Mesenchymal stem cell (in vitro differentiated cells and primary cell): ENCODE results near the gene SASH1.
A peak's percentile ranks its signal among the peaks of the same experiment; 100 is the strongest.

Experiments used
- DNase-seq: peaks from one replicate; pipeline ENCODE4 v3.0.0-alpha.2; 2013
- H2AFZ ChIP-seq: one replicate; pipeline ENCODE4 v1.6.1; 2013; ENCODE audit warnings: low read depth, mild to moderate bottlenecking, control low read depth, inconsistent platforms, low read length, moderate library complexity
- H2AK5ac ChIP-seq: 2 replicates; pipeline ENCODE4 v1.6.1; 2013; ENCODE audit warnings: low read length, moderate library complexity, mild to moderate bottlenecking, inconsistent platforms; ENCODE audit not compliant: severe bottlenecking
- H2BK120ac ChIP-seq: one replicate; pipeline ENCODE4 v1.6.1; 2013; ENCODE audit warnings: low read depth, mild to moderate bottlenecking, inconsistent platforms, low read length, moderate library complexity
- H2BK12ac ChIP-seq, 2 experiments: one replicate each; pipeline ENCODE4 v1.6.1; 2013; ENCODE audit warnings: inconsistent platforms in 2 of 2, low read length in 2 of 2, mild to moderate bottlenecking in 2 of 2, moderate library complexity in 2 of 2, control low read depth in 1 of 2
- H2BK15ac ChIP-seq: one replicate; pipeline ENCODE4 v1.6.1; 2013; ENCODE audit warnings: mild to moderate bottlenecking, low read depth, inconsistent platforms; ENCODE audit not compliant: poor library complexity, severe bottlenecking
- H2BK5ac ChIP-seq: 2 replicates; pipeline ENCODE4 v1.6.1; 2013; ENCODE audit warnings: low read depth, mild to moderate bottlenecking, low read length, control low read depth, inconsistent platforms; ENCODE audit not compliant: poor library complexity, severe bottlenecking
- H3K14ac ChIP-seq, 2 experiments: one replicate each; pipeline ENCODE4 v1.6.1; 2013; ENCODE audit warnings: inconsistent platforms in 2 of 2, low read length in 2 of 2, control low read depth in 1 of 2, mild to moderate bottlenecking in 1 of 2, moderate library complexity in 1 of 2
- H3K18ac ChIP-seq, 2 experiments: one replicate each; pipeline ENCODE4 v1.6.1; 2013; ENCODE audit warnings: inconsistent platforms in 2 of 2, low read length in 2 of 2, control low read depth in 1 of 2, low read depth in 1 of 2, mild to moderate bottlenecking in 1 of 2
- H3K23ac ChIP-seq, 2 experiments: one replicate each; pipeline ENCODE4 v1.6.1; 2013; ENCODE audit warnings: inconsistent platforms in 2 of 2, low read length in 2 of 2, mild to moderate bottlenecking in 2 of 2, moderate library complexity in 2 of 2, control low read depth in 1 of 2
- H3K27ac ChIP-seq: 2 replicates; pipeline ENCODE4 v1.5.1; 2013; ENCODE audit warnings: mild to moderate bottlenecking, moderate library complexity, low read length, control low read depth, inconsistent platforms; ENCODE audit not compliant: poor library complexity, severe bottlenecking
- H3K27me3 ChIP-seq, 2 experiments: 2 replicates each; pipeline versions ENCODE4 v1.6.1 to v1.7.0; 2013; ENCODE audit warnings: low read length in 2 of 2, mild to moderate bottlenecking in 2 of 2, moderate library complexity in 2 of 2, control low read depth in 1 of 2, inconsistent platforms in 1 of 2; ENCODE audit not compliant: control insufficient read depth in 1 of 2, insufficient read depth in 1 of 2
- H3K36me3 ChIP-seq, 2 experiments: 2 replicates each; pipeline versions ENCODE4 v1.6.1 to v1.7.0; 2013; ENCODE audit warnings: low read length in 2 of 2, control low read depth in 1 of 2, inconsistent platforms in 1 of 2, low read depth in 1 of 2, mild to moderate bottlenecking in 1 of 2; ENCODE audit not compliant: insufficient read depth in 2 of 2, control insufficient read depth in 1 of 2
- H3K4ac ChIP-seq, 2 experiments: one replicate each; pipeline ENCODE4 v1.6.1; 2013; ENCODE audit warnings: inconsistent platforms in 2 of 2, low read length in 2 of 2, mild to moderate bottlenecking in 2 of 2, moderate library complexity in 2 of 2, control low read depth in 1 of 2, low read depth in 1 of 2
- H3K4me1 ChIP-seq: 2 replicates; pipeline ENCODE4 v1.6.1; 2013; ENCODE audit warnings: low read depth, low read length, control low read depth; ENCODE audit not compliant: control insufficient read depth, insufficient read depth
- H3K4me2 ChIP-seq: 2 replicates; pipeline ENCODE4 v1.6.1; 2013; ENCODE audit warnings: low read length, mild to moderate bottlenecking, inconsistent platforms; ENCODE audit not compliant: poor library complexity, severe bottlenecking
- H3K4me3 ChIP-seq, 2 experiments: 2 replicates each; pipeline versions ENCODE4 v1.5.1 to v1.7.0; 2013; ENCODE audit warnings: low read length in 2 of 2, mild to moderate bottlenecking in 2 of 2, control low read depth in 1 of 2, low read depth in 1 of 2; ENCODE audit not compliant: insufficient read depth in 1 of 2
- H3K79me1 ChIP-seq: replicated peaks from 2 replicates; pipeline ENCODE4 v1.6.1; 2013; ENCODE audit warnings: mild to moderate bottlenecking, control low read depth, low read length, inconsistent platforms; ENCODE audit not compliant: poor library complexity, severe bottlenecking
- H3K9ac ChIP-seq: 2 replicates; pipeline ENCODE4 v1.7.0; 2013; ENCODE audit warnings: mild to moderate bottlenecking, low read length, moderate library complexity
- H3K9me3 ChIP-seq: 2 replicates; pipeline ENCODE4 v1.7.0; 2013; ENCODE audit warnings: mild to moderate bottlenecking, low read length; ENCODE audit not compliant: control insufficient read depth
- H4K8ac ChIP-seq: one replicate; pipeline ENCODE4 v1.6.1; 2013; ENCODE audit warnings: inconsistent platforms, mild to moderate bottlenecking, low read length, moderate library complexity
- H4K91ac ChIP-seq: one replicate; pipeline ENCODE4 v1.6.1; 2013; ENCODE audit warnings: mild to moderate bottlenecking, low read length, inconsistent platforms
- WGBS: methylation state at CpG from one replicate; pipeline ENCODE4 v1.1.7; 2013; ENCODE audit warnings: mixed read lengths; 5-methylcytosine and 5-hydroxymethylcytosine counted together

The SASH1 gene

DNA sequence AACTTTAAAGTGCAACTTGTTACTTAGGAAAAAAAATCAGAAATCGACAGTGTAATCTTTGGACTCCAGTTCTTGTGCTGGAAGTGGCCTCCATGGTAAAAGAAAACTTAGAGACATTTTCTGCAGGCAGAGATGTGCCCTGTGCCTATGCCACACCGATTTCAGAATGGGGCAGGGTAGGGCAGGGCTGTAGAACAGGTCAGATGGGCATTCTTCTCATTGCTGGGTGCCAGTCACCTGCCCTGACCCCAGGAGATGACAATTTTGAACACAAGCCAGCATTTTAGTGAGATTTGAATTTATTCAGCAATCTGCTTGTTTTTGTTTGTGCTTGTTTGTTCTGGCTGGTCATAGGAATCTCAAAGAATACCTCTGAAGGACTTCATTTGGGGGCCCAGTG is 63.3 kb downstream of the SASH1 start:
- no peak overlapping the region for H4K8ac ChIP-seq
- H2AK5ac ChIP-seq = no peak overlapping the region
- H3K4me1 ChIP-seq = peaks cover 4% of the 10 kb centered on the region
- H2AFZ ChIP-seq = no peak overlapping the region
- H3K27me3 ChIP-seq = no peaks in the 10 kb centered on the region
- no peak overlapping the region for H3K23ac ChIP-seq
- H3K9ac ChIP-seq = peak overlapping the region; percentile 77
- H3K4ac ChIP-seq = no peak overlapping the region
- no peak overlapping the region for H3K14ac ChIP-seq
- H3K9me3 ChIP-seq = no peaks in the 10 kb centered on the region
- H3K18ac ChIP-seq = no peak overlapping the region
- no peak overlapping the region for H3K27ac ChIP-seq
- H4K91ac ChIP-seq = no peak overlapping the region
- no peak overlapping the region for H2BK5ac ChIP-seq
- H2BK120ac ChIP-seq = no peak overlapping the region
- 94% methylated on average over 2 of the region's 2 CpGs for WGBS
- H3K36me3 ChIP-seq = peaks cover 0 to 18% of the 10 kb centered on the region in 2 experiments
- no peak overlapping the region for H2BK12ac ChIP-seq
- H2BK15ac ChIP-seq = no peak overlapping the region
- H3K79me1 ChIP-seq = peaks cover 19% of the 10 kb centered on the region
- no peak for DNase-seq
- H3K4me3 ChIP-seq = no peak overlapping the region
- H3K4me2 ChIP-seq = no peak overlapping the region

DNA sequence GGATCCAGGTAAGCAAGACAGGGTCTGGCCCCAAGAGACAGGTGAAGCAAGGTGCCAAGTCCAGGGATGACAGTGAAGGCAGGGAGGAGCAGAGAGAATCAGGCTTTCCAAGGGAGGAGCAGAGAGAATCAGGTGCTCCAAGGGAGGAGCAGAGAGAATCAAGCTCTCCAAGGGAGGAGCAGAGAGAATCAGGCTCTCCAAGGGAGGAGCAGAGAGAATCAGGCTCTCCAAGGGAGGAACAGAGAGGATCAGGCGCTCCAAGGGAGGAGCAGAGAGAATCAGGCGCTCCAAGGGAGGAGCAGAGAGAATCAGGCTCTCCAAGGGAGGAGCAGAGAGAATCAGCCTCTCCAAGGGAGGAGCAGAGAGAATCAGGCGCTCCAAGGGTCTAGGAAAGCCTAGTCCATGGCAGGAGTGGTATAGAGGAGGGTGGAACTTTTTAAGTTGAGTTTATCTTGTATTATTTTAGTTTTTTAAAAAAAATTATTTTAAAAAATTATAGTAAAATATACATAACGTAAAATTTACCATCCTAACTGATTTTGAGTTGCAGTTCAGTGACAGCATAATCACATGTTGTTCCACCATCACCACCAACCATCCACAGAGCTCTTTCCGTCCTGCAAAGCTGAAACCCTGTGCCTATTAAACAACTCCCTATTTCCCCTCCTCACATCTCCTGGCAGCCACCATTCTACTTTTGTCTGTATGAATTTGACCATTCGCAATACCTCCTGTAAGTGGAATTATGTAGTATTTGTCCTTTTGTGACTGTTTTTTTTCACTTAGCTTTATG is 64.1 kb downstream of the SASH1 start:
- peak overlapping the region in 1 of 2 experiments; percentile 84 for H3K14ac ChIP-seq
- peaks cover 19% of the 10 kb centered on the region for H3K79me1 ChIP-seq
- H3K4me1 ChIP-seq = peaks cover 4% of the 10 kb centered on the region
- H3K9ac ChIP-seq = peak overlapping the region; percentile 77
- peaks cover 0 to 18% of the 10 kb centered on the region in 2 experiments for H3K36me3 ChIP-seq
- WGBS = 82% methylated on average over 4 of the region's 6 CpGs
- H4K91ac ChIP-seq = no peak overlapping the region
- no peak overlapping the region for H3K27ac ChIP-seq
- no peaks in the 10 kb centered on the region for H3K9me3 ChIP-seq
- H2BK5ac ChIP-seq = no peak overlapping the region
- H3K4ac ChIP-seq = peak overlapping the region in 1 of 2 experiments; percentile 69
- no peak overlapping the region for H2AFZ ChIP-seq
- no peak overlapping the region for H2BK120ac ChIP-seq
- peak overlapping the region in 1 of 2 experiments; percentile 90 for H2BK12ac ChIP-seq
- H2AK5ac ChIP-seq = peak overlapping the region; percentile 13
- H3K27me3 ChIP-seq = no peaks in the 10 kb centered on the region
- H3K23ac ChIP-seq = peak overlapping the region in 1 of 2 experiments; percentile 80
- H3K4me2 ChIP-seq = no peak overlapping the region
- H4K8ac ChIP-seq = peak overlapping the region; percentile 30
- H2BK15ac ChIP-seq = peak overlapping the region; percentile 90
- DNase-seq = no peak
- no peak overlapping the region for H3K4me3 ChIP-seq
- H3K18ac ChIP-seq = peak overlapping the region; percentile 30 to 73

DNA sequence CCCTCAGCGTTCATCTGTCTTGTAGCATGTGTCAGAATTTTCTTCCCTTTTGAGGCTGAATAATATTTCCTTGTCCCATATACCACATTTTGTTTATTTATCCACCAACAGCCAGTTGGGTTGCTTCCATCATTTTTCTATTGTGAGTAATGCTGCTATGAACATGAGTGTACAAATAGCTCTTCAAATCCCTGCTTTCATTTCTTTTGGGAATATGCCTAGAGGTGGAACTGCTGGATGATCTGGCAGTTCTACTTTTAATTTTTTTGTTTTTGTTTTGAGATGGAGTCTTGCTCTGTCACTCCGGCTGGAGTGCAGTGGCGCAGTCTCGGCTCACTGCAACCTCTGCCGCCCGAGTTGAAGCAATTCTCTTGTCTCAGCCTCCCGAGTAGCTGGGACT is 64.7 kb downstream of the SASH1 start:
- Histone ChIP-seq H2BK12ac (no peak overlapping the region), H3K4ac (no peak overlapping the region), H3K27ac (no peak overlapping the region), H3K4me2 (no peak overlapping the region), H3K4me1 (peaks cover 4% of the 10 kb centered on the region), H4K8ac (no peak overlapping the region), H3K14ac (no peak overlapping the region), H3K27me3 (no peaks in the 10 kb centered on the region), H3K79me1 (peaks cover 19% of the 10 kb centered on the region), H2AK5ac (no peak overlapping the region), H2BK5ac (no peak overlapping the region), H2AFZ (no peak overlapping the region), H3K9me3 (no peaks in the 10 kb centered on the region), H2BK15ac (no peak overlapping the region), H3K18ac (no peak overlapping the region), H2BK120ac (no peak overlapping the region), H3K4me3 (no peak overlapping the region), H3K23ac (no peak overlapping the region), H3K9ac (peak overlapping the region; percentile 77), H4K91ac (no peak overlapping the region), H3K36me3 (peaks cover 0 to 15% of the 10 kb centered on the region in 2 experiments)
- WGBS = 52% methylated on average over 6 of the region's 7 CpGs
- DNase-seq = peak; percentile 88

DNA sequence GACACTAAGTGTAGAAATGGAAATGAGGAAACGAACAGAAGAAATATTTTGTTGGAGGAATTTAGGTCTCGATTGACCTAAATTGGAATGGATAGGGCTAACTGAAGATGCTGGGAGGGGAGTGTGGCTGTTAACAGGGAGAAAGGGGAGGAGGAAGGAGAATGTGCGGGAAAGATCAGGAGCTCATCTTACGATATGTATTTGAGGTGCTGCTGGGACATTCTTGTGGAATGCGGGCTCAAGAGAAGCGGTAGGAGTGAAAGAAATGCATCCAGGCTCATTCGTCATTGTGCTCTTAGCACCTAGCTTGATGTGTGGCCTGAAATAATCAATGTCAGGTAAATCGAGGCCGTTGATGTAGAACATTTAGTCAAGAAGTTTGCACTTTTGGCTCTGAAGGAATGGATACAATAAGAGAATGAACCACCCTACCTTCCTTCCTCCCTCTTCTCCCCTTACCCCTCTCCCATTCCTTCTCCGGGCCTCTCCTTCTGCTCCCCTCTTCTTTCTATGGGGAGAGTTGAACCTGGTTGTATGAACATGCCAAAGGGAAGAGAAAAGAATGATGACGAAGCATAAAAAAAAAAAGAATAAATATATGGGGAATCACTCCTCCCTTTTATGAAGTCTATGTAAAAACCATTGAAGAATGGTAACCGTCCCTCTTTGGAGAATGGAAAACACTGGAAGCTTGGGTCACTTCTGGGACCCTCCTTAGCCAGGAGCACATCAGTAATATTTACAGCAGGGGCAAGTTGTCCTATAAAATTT is 70.9 kb downstream of the SASH1 start:
- H3K27me3 ChIP-seq = no peaks in the 10 kb centered on the region
- H3K4me2 ChIP-seq = no peak overlapping the region
- H2BK15ac ChIP-seq = no peak overlapping the region
- no peak for DNase-seq
- peaks cover 0 to 23% of the 10 kb centered on the region in 2 experiments for H3K36me3 ChIP-seq
- H2BK120ac ChIP-seq = no peak overlapping the region
- H2BK5ac ChIP-seq = no peak overlapping the region
- H2BK12ac ChIP-seq = no peak overlapping the region
- H4K91ac ChIP-seq = no peak overlapping the region
- no peaks in the 10 kb centered on the region for H3K9me3 ChIP-seq
- 96% methylated on average over 8 of the region's 12 CpGs for WGBS
- H3K4ac ChIP-seq = peak overlapping the region in 1 of 2 experiments; percentile 85
- no peak overlapping the region for H3K18ac ChIP-seq
- no peak overlapping the region for H3K27ac ChIP-seq
- no peak overlapping the region for H3K4me3 ChIP-seq
- H2AFZ ChIP-seq = no peak overlapping the region
- peak overlapping the region; percentile 75 for H2AK5ac ChIP-seq
- no peak overlapping the region for H3K14ac ChIP-seq
- peaks cover 30% of the 10 kb centered on the region for H3K79me1 ChIP-seq
- H4K8ac ChIP-seq = peak overlapping the region; percentile 36
- H3K4me1 ChIP-seq = peaks cover 10% of the 10 kb centered on the region
- no peak overlapping the region for H3K9ac ChIP-seq
- no peak overlapping the region for H3K23ac ChIP-seq
